HL-60 (cell line): ENCODE results near the gene ZNF511.

Source experiments
- DNase-seq, 2 experiments: peaks; one replicate each; pipeline ENCODE4 v3.0.0-alpha.2; 2010 to 2020; ENCODE audit warnings: low read depth in 1 of 2, low spot score in 1 of 2
- H3K27ac ChIP-seq: fragments of 250-450 bp; sonication (Bioruptor Pico); replicated peaks from 2 replicates; pipeline ENCODE4 v1.5.1; 2020; ENCODE audit warnings: mild to moderate bottlenecking, moderate library complexity
- H3K27me3 ChIP-seq: fragments of 250-450 bp; sonication (Bioruptor Pico); 2 replicates; pipeline ENCODE4 v1.5.1; 2021; ENCODE audit warnings: mild to moderate bottlenecking, moderate library complexity; ENCODE audit not compliant: insufficient read depth, poor library complexity, severe bottlenecking
- H3K4me3 ChIP-seq: replicated peaks from 2 replicates; pipeline ENCODE4 v1.5.1; 2011; ENCODE audit warnings: mild to moderate bottlenecking, control low read depth, low read length; ENCODE audit not compliant: insufficient read depth
- GABPA ChIP-seq: IDR thresholded peaks from 2 replicates; pipeline ENCODE4 v1.6.1; 2012; ENCODE audit warnings: low read depth
- POLR2AphosphoS5 ChIP-seq: IDR thresholded peaks from 2 replicates; pipeline ENCODE4 v1.6.1; 2012; ENCODE audit warnings: low read depth
- REST ChIP-seq: IDR thresholded peaks from 2 replicates; pipeline ENCODE4 v1.6.1; 2012; ENCODE audit warnings: low read depth; ENCODE audit not compliant: insufficient replicate concordance
- SPI1 ChIP-seq: IDR thresholded peaks from 2 replicates; pipeline ENCODE4 v1.6.1; 2012; ENCODE audit warnings: low read depth, mild to moderate bottlenecking, borderline replicate concordance
- TF ChIP-seq, protein P1 (sequence below): IDR thresholded peaks from one replicate; pipeline ENCODE4 v1.5.1; 2011; ENCODE audit warnings: low read length, control low read depth, inconsistent platforms; ENCODE audit not compliant: insufficient read depth

Gene ZNF511

DNA sequence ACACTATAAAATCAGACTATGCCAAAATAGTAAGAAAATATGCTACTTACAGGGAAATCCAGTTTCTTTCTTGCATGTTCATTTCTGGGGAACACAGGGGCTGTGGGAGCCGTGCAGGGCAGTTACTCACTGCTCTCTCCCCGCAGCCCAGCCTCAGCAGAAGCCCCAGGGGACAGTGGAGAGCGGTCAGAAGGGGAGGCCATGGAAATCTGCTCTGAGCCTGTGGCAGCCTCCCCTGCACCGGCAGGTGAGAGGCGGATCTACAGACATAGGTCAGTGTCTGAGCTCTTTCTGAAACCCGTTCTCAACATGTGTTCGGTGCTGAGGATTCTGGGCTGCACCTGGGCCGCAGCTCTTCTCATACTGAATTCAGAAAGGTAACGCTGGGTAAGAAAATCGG lies 2.9 kb downstream of the ZNF511 start:
- Histone ChIP-seq H3K27me3 (no peaks in the 10 kb centered on the region), H3K4me3 (no peak overlapping the region), H3K27ac (no peak overlapping the region)
- DNase-seq, result no peak
- TF ChIP-seq SPI1 (no peak), POLR2AphosphoS5 (no peak), REST (no peak), GABPA (no peak)
- TF ChIP-seq, protein P1, sequence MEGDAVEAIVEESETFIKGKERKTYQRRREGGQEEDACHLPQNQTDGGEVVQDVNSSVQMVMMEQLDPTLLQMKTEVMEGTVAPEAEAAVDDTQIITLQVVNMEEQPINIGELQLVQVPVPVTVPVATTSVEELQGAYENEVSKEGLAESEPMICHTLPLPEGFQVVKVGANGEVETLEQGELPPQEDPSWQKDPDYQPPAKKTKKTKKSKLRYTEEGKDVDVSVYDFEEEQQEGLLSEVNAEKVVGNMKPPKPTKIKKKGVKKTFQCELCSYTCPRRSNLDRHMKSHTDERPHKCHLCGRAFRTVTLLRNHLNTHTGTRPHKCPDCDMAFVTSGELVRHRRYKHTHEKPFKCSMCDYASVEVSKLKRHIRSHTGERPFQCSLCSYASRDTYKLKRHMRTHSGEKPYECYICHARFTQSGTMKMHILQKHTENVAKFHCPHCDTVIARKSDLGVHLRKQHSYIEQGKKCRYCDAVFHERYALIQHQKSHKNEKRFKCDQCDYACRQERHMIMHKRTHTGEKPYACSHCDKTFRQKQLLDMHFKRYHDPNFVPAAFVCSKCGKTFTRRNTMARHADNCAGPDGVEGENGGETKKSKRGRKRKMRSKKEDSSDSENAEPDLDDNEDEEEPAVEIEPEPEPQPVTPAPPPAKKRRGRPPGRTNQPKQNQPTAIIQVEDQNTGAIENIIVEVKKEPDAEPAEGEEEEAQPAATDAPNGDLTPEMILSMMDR, result no peak

DNA sequence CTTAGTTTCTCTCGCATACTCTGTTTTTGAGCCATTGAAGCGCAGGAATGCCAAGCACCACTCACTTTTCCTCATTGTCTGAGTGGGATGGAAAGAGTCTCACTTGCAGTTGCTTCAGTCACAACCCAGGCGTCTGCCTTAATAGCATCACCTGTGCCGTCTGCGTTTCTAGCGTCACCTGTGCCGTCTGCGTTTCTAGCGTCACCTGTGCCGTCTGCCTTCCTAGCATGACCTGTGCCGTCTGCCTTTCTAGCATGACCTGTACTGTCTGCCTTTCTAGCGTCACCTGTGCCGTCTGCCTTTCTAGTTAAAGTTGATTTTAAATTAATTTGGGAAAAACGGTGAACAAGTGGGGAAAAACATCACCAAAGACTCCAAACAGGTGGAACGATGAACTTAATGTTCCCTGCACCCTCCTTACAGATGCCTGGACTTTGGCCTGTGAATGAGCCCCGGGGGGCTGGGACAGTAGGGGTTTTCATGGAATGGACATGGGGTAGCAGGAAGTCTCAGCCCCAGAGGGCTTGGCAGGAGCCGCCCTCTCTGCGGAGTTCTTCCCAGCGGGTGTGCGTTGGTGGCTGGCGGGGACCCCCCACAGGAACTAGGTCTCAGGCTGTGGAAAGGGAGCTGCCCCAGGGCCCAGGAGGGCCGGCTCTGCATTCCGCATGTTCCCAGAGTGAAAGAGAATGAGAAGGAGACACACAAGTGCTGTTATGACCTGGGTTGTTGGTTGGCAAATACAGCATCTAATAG lies 3.5 kb downstream of the ZNF511 start:
- Histone ChIP-seq H3K27ac (no peak overlapping the region), H3K4me3 (no peak overlapping the region), H3K27me3 (no peaks in the 10 kb centered on the region)
- DNase-seq, result no peak
- no peak for TF ChIP-seq SPI1
- no peak for TF ChIP-seq REST
- no peak for TF ChIP-seq POLR2AphosphoS5
- TF ChIP-seq, protein P1, result no peak
- TF ChIP-seq GABPA, result no peak

DNA sequence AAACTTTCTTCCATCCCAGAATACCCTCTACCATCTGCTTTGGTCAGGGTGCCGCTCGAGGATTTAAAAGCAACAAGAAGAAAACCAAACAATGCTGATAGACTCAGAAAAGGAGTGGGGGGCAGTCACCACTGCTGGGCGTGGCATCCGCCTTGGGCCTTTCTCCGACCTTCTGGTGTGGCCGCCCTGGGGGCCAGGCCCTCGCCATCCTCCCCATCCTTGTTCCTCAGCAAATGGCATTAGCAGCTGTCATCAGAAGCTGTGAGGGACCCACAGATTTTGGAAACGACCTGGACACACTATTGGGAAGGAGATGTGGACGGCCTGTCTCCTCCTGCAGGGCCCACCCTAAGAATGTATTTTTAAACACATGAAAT lies 4.0 kb downstream of the ZNF511 start:
- Histone ChIP-seq H3K27me3 (no peaks in the 10 kb centered on the region), H3K4me3 (no peak overlapping the region), H3K27ac (no peak overlapping the region)
- no peak for DNase-seq
- TF ChIP-seq POLR2AphosphoS5 (0 out of 2 replicates have a peak, but pooled peaks have one; percentile 2), GABPA (no peak), REST (no peak)
- TF ChIP-seq, protein P1, result no peak
